ENCODE results near the gene CACNG8. TPM values are rescaled to one million over a fixed set of nuclear protein-coding genes. Genes with fewer than 3 reads are reported as not detected.

CACNG8 gene
- total RNA-seq, 6 experiments from 2014 or later: 0.09 to 0.48 (median 0.26) TPM

DNA sequence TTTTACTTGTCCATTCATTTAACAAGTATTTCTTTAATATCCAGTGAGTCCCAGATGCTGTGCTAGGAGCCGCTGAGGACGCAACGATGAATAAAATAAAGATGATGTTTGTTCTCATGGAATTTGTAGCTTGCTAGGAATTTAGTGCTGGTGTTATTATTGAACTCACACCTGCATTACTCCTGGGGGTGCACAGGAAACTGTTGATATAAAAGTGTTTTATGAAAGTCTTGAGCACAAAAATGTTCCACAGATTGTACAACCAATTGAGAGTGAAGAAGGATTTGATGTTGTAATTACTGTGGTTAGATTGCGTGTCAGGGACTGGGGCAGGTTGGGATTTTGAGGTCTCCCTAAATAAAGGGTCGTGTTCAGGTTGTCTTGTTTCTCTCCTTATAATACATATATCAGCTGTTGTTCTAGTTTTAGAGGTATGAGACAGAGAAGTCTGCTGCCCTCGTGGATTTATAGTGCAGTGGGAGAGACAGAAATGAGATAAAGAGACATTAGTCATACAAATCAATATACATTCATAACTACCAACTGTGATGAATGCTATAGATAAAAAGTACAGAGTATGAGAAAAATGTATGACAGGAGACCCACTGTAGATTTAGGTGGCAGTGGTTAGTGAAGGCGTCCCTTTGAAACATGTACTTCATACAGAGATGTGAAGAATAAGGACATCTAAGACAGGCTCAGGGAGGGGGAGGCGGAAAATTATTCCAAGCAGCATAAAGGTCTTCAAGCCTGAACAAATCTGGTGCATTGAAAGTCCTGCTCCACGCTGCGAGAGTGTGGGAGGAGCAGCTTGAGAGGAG, 40.0 kb downstream of the CACNG8 start:
- no peak overlapping the region; the same call in 1 of the 2 replicates for H3K4me3 Mint-ChIP-seq
- H3K36me3 Mint-ChIP-seq (ENCODE audit: low read depth): no peaks in the 10 kb centered on the region
- H3K9me3 Mint-ChIP-seq: no peaks in the 10 kb centered on the region
- peaks cover 29% of the 10 kb centered on the region for H3K27me3 Mint-ChIP-seq (ENCODE audit: insufficient read depth)
- no peak for DNase-seq
- H3K4me1 Mint-ChIP-seq (ENCODE audit: low read depth): peaks cover 16% of the 10 kb centered on the region
- H3K27ac Mint-ChIP-seq: no peak overlapping the region
- TF ChIP-seq, protein P1, sequence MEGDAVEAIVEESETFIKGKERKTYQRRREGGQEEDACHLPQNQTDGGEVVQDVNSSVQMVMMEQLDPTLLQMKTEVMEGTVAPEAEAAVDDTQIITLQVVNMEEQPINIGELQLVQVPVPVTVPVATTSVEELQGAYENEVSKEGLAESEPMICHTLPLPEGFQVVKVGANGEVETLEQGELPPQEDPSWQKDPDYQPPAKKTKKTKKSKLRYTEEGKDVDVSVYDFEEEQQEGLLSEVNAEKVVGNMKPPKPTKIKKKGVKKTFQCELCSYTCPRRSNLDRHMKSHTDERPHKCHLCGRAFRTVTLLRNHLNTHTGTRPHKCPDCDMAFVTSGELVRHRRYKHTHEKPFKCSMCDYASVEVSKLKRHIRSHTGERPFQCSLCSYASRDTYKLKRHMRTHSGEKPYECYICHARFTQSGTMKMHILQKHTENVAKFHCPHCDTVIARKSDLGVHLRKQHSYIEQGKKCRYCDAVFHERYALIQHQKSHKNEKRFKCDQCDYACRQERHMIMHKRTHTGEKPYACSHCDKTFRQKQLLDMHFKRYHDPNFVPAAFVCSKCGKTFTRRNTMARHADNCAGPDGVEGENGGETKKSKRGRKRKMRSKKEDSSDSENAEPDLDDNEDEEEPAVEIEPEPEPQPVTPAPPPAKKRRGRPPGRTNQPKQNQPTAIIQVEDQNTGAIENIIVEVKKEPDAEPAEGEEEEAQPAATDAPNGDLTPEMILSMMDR (IDR thresholded peaks at IDR 0.05): no peak

DNA sequence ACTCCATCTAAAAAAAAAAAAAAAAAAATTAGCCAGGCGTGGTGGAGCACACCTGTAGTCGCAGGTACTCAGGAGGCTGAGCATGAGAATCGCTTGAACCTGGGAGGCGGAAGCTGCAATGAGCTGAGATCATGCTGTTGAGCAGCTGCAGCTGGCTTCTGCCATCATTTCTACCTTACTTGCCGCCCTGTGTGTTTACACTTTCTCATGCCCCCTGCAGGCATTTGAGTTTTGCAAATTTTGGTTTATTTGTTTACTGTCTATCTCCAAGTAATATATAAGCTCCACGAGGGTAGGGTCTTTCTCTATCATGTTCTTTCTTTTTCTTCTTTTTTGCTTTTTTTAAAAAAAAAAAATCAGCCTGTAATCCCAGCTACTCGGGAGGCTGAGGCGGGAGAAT, 46.7 kb downstream of the CACNG8 start:
- Mint-ChIP-seq H3K27ac (no peak overlapping the region), H3K4me3 (no peak overlapping the region), H3K27me3 (ENCODE audit: insufficient read depth) (peaks cover 2% of the 10 kb centered on the region; the same call in 1 of the 2 replicates), H3K36me3 (ENCODE audit: low read depth) (no peaks in the 10 kb centered on the region), H3K4me1 (ENCODE audit: low read depth) (peaks cover 21% of the 10 kb centered on the region), H3K9me3 (no peaks in the 10 kb centered on the region)
- no peak for DNase-seq
- TF ChIP-seq, protein P1 (IDR thresholded peaks at IDR 0.05): no peak

DNA sequence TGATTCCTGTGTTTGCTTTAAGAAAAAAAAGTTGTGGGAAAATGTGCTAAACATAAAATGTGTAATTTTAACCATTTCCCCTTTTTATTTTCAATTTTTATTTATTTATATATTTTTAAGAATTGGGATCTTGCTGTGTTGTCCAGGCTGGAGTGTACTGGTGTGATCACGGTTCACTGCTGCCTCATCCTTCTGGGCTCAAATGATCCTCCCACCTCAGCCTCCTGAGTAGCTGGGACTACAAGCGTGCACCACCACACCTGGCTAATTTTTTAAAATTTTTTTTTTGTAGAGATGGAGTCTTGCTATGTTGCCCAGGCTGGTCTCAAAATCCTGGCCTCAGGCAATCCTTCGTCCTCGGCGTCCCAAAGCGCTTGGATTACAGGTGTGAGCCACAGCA, 47.7 kb downstream of the CACNG8 start:
- no peak for DNase-seq
- TF ChIP-seq, protein P1 (IDR thresholded peaks at IDR 0.05): no peak
- no peaks in the 10 kb centered on the region for H3K9me3 Mint-ChIP-seq
- H3K27ac Mint-ChIP-seq: no peak overlapping the region
- no peak overlapping the region for H3K4me3 Mint-ChIP-seq
- peaks cover 21% of the 10 kb centered on the region for H3K4me1 Mint-ChIP-seq (ENCODE audit: low read depth)
- peaks cover 5% of the 10 kb centered on the region; the same call in 1 of the 2 replicates for H3K27me3 Mint-ChIP-seq (ENCODE audit: insufficient read depth)
- H3K36me3 Mint-ChIP-seq (ENCODE audit: low read depth): no peaks in the 10 kb centered on the region

DNA sequence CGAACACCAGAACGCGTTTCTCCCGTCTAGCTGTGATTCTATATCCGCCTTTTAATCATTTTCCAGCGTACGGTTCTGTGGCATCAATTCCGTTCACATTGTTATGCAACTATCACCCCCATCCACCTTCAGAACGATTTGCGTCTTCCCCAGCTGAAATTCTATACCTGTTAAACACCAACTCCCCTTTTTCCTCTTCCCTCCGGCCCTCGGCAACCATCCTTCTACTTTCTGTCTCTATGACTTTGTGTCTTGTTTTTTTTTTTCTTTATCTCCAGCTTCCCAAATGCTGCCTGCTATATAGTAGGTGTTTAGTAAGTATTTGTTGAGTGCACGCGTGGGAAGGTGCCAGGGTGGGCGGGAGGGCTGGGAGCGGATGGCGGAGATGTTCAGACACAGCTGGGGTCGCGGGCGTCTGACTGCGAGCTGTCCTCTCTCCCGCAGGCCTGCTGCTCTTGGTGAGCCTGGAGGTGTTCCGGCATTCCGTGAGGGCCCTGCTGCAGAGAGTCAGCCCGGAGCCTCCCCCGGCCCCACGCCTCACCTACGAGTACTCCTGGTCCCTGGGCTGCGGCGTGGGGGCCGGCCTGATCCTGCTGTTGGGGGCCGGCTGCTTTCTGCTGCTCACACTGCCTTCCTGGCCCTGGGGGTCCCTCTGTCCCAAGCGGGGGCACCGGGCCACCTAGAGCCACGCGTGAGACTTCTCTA, 48.9 kb downstream of the CACNG8 start:
- Mint-ChIP-seq H3K9me3 (no peaks in the 10 kb centered on the region; the same call in 1 of the 2 replicates), H3K36me3 (ENCODE audit: low read depth) (no peaks in the 10 kb centered on the region), H3K4me1 (ENCODE audit: low read depth) (peaks cover 21% of the 10 kb centered on the region), H3K27ac (no peak overlapping the region), H3K4me3 (no peak overlapping the region), H3K27me3 (ENCODE audit: insufficient read depth) (peaks cover 6% of the 10 kb centered on the region; the same call in 1 of the 2 replicates)
- TF ChIP-seq, protein P1 (IDR thresholded peaks at IDR 0.05): no peak
- no peak for DNase-seq

- peaks cover 21% of the 10 kb centered on the region for H3K4me1 Mint-ChIP-seq (ENCODE audit: low read depth)
- DNase-seq: no peak
- peaks cover 5% of the 10 kb centered on the region; the same call in 1 of the 2 replicates for H3K9me3 Mint-ChIP-seq
- peaks cover 3% of the 10 kb centered on the region; the same call in 1 of the 2 replicates for H3K36me3 Mint-ChIP-seq (ENCODE audit: low read depth)
- no peak overlapping the region for H3K4me3 Mint-ChIP-seq
- H3K27ac Mint-ChIP-seq: no peak overlapping the region
- peaks cover 6% of the 10 kb centered on the region; the same call in 1 of the 2 replicates for H3K27me3 Mint-ChIP-seq (ENCODE audit: insufficient read depth)
- TF ChIP-seq, protein P1 (IDR thresholded peaks at IDR 0.05): no peak
Observed at GRCh38 chr19:54013866-54014265, 51.1 kb downstream of the CACNG8 start.
